ENCODE results near the gene NRP2. TPM values are rescaled to one million over a fixed set of nuclear protein-coding genes. Genes with fewer than 3 reads are reported as not detected.

NRP2 gene
- total RNA-seq, 2 experiments from 2014 or later, result 0.35 to 2.6 TPM

GRCh38 chr2:205709319-205709718 is 27.0 kb downstream of the NRP2 start:
- no peak for DNase-seq (ENCODE audit: low spot score)
- no TSS peak for BruUV-seq (replicated peaks)
- H3K27ac ChIP-seq (ENCODE audit: low read depth, low read length, poor library complexity, severe bottlenecking), result no peak overlapping the region
- H3K4me2 ChIP-seq (ENCODE audit: low read length), result no peak overlapping the region
- H2AFZ ChIP-seq (ENCODE audit: low read length), result no peak overlapping the region
- TF ChIP-seq CTCF (conservative IDR thresholded peaks at IDR 0.05; ENCODE audit: low read length), result no peak
- no peak for TF ChIP-seq EZH2phosphoT487 (IDR thresholded peaks at IDR 0.05; ENCODE audit: borderline replicate concordance, low read depth, low read length)
- no peaks in the 10 kb centered on the region for H3K9me2 ChIP-seq (ENCODE audit: insufficient read depth, low read length)
- H3K4me3 ChIP-seq (ENCODE audit: low read depth, low read length, poor library complexity, severe bottlenecking), result no peak overlapping the region
- H3K9me3 ChIP-seq (ENCODE audit: low read length), result no peaks in the 10 kb centered on the region
- H3K4me1 ChIP-seq (ENCODE audit: insufficient read depth, low read length, poor library complexity, severe bottlenecking), result peaks cover 37% of the 10 kb centered on the region
- H4K20me1 ChIP-seq (ENCODE audit: insufficient read depth, low read length), result no peaks in the 10 kb centered on the region
- intact Hi-C loops (cut with micrococcal nuclease; ENCODE audit: unreplicated experiment), result loop anchor here (10.0 kb wide), 1 partner anchor 375 kb away; the partner anchor contains the start of gene INO80D
- no peaks in the 10 kb centered on the region for H3K36me3 ChIP-seq (ENCODE audit: insufficient read depth, low read length)
- POLR2A ChIA-PET, result no interaction called here
- CTCF ChIA-PET (ENCODE audit: unreplicated experiment), result no interaction called here
- H3K79me2 ChIP-seq (ENCODE audit: insufficient read depth, low read depth, low read length), result no peaks in the 10 kb centered on the region

- ChIA-PET POLR2A (interaction anchor here (0.7 to 1.1 kb wide), 2 partner anchors 61 to 85 kb away, joined by 3 read pairs; no protein-coding TSS in a partner anchor), CTCF (ENCODE audit: unreplicated experiment) (no interaction called here)
- Histone ChIP-seq H3K27ac (ENCODE audit: low read depth, low read length, poor library complexity, severe bottlenecking) (no peak overlapping the region), H3K4me2 (ENCODE audit: low read length) (no peak overlapping the region), H3K36me3 (ENCODE audit: insufficient read depth, low read length) (no peaks in the 10 kb centered on the region), H4K20me1 (ENCODE audit: insufficient read depth, low read length) (no peaks in the 10 kb centered on the region), H2AFZ (ENCODE audit: low read length) (no peak overlapping the region), H3K4me1 (ENCODE audit: insufficient read depth, low read length, poor library complexity, severe bottlenecking) (peaks cover 13% of the 10 kb centered on the region), H3K9me2 (ENCODE audit: insufficient read depth, low read length) (no peaks in the 10 kb centered on the region), H3K4me3 (ENCODE audit: low read depth, low read length, poor library complexity, severe bottlenecking) (no peak overlapping the region), H3K79me2 (ENCODE audit: insufficient read depth, low read depth, low read length) (no peaks in the 10 kb centered on the region), H3K9me3 (ENCODE audit: low read length) (no peaks in the 10 kb centered on the region)
- no peak for DNase-seq (ENCODE audit: low spot score)
- no peak for TF ChIP-seq CTCF (conservative IDR thresholded peaks at IDR 0.05; ENCODE audit: low read length)
- no peak for TF ChIP-seq EZH2phosphoT487 (IDR thresholded peaks at IDR 0.05; ENCODE audit: borderline replicate concordance, low read depth, low read length)
- intact Hi-C loops (cut with micrococcal nuclease; ENCODE audit: unreplicated experiment), result no loop called here
- no TSS peak for BruUV-seq (replicated peaks)
Measured at GRCh38 chr2:205712508-205712907, 30.2 kb downstream of the NRP2 start.

GRCh38 chr2:205713086-205713485 is 30.8 kb downstream of the NRP2 start:
- no TSS peak for BruUV-seq (replicated peaks)
- Histone ChIP-seq H3K36me3 (ENCODE audit: insufficient read depth, low read length) (no peaks in the 10 kb centered on the region), H3K79me2 (ENCODE audit: insufficient read depth, low read depth, low read length) (no peaks in the 10 kb centered on the region), H4K20me1 (ENCODE audit: insufficient read depth, low read length) (no peaks in the 10 kb centered on the region), H3K9me2 (ENCODE audit: insufficient read depth, low read length) (no peaks in the 10 kb centered on the region), H3K27ac (ENCODE audit: low read depth, low read length, poor library complexity, severe bottlenecking) (no peak overlapping the region), H3K4me3 (ENCODE audit: low read depth, low read length, poor library complexity, severe bottlenecking) (no peak overlapping the region), H2AFZ (ENCODE audit: low read length) (no peak overlapping the region), H3K4me2 (ENCODE audit: low read length) (no peak overlapping the region), H3K9me3 (ENCODE audit: low read length) (no peaks in the 10 kb centered on the region), H3K4me1 (ENCODE audit: insufficient read depth, low read length, poor library complexity, severe bottlenecking) (peaks cover 7% of the 10 kb centered on the region)
- DNase-seq (ENCODE audit: low spot score), result no peak
- intact Hi-C loops (cut with micrococcal nuclease; ENCODE audit: unreplicated experiment), result no loop called here
- POLR2A ChIA-PET, result interaction anchor here (0.7 kb wide), 1 partner anchor 84 kb away, joined by 3 read pairs; no protein-coding TSS in a partner anchor
- CTCF ChIA-PET (ENCODE audit: unreplicated experiment), result no interaction called here
- TF ChIP-seq EZH2phosphoT487 (IDR thresholded peaks at IDR 0.05; ENCODE audit: borderline replicate concordance, low read depth, low read length) (no peak), CTCF (conservative IDR thresholded peaks at IDR 0.05; ENCODE audit: low read length) (no peak)
